GM18868 (cell line): ENCODE measurements around the gene KAZN.

Experiments
- ATAC-seq: cut with Tn5 transposase; IDR thresholded peaks from one replicate; pipeline ENCODE4 v1.9.1; 2021; ENCODE audit warnings: mild to moderate bottlenecking, moderate library complexity; ENCODE audit not compliant: unreplicated experiment

Gene KAZN

DNA sequence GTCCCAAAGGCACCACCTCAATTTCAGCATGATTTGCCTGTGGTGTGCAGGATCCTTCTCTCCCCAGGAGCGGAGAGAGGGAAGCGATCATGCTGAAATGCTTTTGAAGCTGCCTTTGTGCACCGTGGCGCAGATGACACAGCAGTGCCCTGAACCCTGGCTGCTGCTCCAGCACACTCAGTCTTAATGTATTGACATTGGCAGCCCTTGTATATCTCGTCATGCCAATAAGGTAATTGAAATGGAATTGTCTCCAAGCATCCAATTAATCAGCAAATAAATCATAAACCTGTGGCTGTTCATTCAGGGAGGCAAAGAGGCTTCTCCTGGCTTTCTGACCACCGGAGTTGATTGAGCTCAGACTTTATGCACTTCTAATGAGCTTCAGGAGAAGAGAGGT lies 139.8 kb downstream of the KAZN start:
- no peak for ATAC-seq

DNA sequence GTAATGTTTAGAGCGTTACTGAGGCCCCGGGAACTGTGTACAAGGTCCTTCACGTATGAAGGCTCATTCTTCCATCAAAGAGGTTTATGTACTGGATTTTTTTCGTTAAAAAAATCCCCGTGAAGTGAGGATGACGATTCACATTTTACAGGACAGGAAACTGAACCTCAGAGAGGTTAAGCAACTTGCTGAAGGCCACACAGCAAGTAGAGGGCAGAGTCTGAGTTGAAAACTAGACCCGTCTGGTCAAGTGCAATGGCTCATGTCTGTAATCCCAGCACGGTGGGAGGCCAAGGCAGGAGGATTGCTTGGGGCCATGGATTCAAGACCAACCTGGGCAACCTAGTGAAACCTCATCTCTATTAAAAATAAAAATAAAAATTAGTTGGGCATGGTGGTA lies 140.2 kb downstream of the KAZN start:
- ATAC-seq: no peak

DNA sequence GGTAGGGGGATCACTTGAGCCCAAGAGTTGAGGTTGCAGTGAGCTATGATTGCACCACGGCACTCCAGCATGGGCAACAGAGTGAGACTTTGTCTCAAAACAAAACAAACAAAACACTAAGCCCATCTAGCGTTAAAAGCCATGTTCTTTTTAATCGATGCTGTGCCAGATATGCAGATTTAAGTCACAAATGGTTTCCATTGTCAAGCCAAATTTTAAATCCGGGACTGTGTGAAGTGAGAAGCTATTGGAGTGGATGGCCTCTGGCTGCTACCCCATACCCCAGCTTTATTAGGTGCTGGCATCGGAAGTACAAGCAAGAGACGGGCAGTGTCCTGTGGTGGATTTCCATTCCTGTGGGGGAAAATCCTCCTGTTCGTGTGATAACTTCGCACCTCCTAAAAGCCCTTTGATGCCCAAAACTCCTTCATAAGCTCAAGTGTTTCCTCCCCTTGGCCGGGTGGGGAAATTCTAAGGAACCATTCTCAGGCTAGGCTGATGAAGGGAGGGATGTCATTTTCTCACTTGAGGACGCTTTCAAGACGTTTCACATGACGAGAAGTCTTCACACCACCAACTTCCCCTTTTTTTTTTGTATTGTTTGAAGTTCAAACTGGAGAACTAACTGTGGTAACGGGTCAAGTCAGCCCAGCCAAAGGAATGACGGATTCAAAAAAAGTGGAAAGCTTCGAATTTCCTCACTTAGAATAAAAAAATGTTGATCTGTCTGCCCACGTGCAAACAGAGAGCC lies 140.8 kb downstream of the KAZN start:
- ATAC-seq: no peak

DNA sequence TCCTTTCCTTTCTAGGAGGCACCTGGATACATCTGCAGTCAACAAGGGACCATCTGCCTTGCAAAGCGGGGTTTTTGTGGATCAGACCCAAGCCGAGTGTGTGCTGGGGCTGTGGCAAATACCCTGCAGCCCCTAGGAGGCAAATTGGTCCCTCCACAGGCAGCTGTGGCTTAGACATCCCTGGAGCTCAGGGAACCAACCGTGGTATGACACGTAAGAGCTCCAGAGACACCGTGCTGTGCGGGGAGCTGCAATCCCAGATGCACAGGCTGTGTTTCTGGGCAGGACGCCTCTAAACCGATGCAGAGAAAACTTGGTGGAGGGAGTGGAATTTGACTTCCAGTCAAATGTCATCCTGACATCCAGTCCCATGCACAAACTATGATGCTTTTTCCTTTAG lies 141.5 kb downstream of the KAZN start:
- no peak for ATAC-seq

DNA sequence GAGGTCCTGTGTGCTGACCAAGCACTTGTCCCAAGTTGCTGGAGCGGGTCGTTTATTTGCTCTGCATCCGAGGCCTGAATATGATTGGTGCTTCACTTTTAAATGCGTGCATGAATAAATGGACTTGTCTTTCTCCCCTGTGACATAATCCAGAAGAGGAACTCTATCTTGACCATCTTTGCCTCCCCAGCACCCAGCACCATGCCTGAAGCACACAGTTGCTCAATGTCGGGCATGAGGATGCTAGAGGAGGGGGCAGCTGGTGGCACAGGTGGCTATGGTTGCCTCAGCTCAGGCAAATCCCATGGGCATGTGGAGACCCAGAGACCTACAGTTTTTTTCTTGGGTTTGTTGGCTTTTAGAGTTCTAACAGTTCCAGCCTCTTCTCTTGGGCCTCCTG lies 142.6 kb downstream of the KAZN start:
- no peak for ATAC-seq

DNA sequence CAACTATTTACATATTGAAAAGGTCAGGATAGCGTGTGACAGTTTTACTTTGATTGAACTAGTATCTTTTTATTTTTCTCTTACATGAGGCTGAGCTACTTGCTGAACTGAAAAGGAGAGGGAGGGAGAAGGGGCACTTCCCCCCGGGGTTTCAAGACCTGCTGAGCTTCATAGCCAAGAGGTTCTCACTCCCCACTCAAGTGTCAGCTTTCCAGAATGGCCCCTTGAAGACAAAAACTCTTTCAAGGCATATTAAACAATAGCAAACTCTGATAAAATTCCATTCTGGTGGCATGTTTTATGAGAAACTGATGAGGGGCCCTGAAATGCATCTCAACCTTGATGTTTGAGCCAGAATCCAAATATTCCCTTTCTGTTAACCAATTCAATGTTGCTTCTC lies 143.0 kb downstream of the KAZN start:
- no peak for ATAC-seq

DNA sequence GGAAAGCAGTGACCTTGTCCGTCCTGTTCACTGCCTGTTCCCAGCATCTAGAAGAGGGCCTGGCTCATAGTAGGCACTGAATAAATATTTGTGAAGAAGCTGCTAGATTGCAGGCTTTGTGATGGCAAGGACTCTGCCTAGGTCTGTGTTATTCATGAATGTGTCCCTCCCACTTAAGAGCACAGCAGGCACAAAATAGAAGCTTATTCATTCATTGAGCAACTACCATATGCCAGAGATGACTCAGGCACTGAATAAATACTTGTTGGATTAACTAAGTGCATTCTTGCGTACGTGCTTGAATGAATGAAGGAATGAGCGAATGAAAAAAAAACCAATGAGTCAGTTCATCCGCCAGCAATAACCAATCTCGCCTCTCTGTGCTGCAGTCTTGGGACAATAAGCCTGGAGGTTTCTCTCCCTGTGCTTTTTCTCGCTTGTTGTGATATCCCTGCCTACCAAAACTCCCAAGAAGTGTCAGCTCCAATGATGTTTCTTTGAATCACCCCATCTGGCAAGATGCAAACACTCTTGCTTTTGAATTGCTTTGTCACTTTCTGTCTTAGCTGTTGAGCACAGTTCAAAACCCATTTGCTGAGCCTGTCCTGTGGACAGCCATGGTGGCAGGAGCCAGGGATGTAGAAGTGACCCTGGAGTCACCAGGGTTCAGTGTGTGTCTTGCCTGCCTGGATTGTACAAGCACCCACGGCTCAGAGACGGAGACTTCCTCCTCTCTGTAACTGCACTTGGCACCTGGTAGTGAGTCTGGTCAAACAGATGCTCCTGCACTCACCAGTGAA lies 143.9 kb downstream of the KAZN start:
- peak; percentile 58 for ATAC-seq

DNA sequence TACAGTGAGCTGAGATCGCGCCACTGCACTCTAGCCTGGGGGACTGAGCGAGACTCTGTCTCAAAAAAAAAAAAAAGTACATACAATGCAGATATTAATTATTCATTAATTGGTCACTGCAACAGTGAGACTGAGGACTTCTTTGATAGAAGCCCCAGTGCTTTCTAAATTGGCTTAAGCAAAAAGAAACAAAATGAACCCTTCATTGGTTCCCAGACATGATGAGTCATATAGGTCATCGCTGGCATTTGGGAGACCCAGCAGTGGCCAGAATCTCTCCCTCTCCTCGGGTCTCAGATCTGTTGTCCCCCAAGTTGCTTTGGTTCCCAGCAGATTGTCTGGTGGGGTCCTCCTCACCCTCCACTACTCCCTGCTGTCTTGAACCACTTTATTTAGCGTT lies 144.9 kb downstream of the KAZN start:
- ATAC-seq: no peak

DNA sequence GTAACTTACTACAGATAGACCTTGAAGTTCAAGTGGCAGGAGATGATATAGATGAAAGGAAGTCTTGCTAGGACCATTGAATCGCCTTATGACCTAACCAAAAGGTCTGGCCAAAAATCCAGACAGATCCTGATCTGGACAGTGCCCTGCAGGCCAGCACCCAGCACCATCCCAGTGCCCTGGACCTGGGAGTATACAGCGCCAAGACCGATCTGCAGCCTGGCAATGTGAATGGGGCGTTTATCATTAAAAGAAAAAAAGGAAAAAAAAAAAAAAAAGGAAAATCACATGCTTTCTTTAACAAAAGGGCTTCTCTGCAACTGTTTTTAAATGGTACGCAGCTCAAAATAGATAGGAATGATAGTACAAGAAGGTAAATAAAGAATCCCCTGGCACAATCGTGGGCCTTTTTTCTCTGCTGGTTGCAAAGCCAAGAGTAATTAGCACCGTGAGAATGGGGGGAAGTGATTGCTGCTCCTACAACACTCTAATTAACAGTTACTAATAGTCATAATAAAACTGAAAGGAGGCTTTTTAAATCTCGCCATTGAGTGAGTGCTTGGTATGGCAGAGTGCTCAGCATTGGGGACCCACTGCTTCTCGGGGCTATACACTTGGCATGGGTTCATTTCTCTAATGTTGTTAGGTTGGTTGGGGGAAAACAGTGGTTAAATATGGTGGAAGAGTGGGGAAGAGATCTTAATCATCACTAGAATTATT lies 146.7 kb downstream of the KAZN start:
- no peak for ATAC-seq

DNA sequence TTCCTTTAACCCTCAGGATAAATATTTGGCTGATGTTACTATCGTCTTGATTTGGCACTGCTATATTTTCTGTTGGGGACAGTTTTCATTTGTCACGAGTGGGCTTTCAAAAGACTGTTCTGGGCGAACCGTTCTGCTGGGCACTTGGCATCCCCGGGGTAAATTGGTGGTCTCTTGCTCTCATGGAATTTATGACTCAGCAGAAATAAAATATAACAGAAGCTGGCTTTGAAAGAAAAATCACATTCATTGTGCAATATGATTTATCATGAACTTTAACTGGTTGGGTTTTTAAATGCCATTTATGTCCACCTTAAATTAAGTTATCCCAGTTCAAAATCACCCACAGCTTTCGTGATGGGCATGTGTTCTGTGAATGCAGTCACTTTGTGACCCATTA lies 147.3 kb downstream of the KAZN start:
- no peak for ATAC-seq

DNA sequence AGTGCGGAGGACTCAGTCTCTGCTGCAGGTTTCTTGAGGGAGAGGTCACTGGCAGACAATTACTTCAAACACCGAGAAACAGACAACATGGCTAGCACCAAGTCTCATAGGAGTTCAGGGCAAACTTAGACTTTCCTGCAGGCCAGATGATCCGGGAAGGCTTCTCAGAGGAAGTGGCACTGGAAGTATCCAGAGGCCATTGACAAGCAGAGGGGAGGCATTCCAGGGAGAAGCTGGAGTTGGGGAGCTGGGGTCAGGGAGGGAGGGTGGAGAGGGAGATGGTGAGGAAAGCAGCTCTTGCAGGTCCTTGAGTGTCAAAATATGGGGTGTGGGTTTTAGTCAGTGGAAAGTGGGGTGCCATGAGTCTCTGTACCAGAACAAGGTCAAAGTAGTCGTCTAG lies 147.9 kb downstream of the KAZN start:
- ATAC-seq: no peak

DNA sequence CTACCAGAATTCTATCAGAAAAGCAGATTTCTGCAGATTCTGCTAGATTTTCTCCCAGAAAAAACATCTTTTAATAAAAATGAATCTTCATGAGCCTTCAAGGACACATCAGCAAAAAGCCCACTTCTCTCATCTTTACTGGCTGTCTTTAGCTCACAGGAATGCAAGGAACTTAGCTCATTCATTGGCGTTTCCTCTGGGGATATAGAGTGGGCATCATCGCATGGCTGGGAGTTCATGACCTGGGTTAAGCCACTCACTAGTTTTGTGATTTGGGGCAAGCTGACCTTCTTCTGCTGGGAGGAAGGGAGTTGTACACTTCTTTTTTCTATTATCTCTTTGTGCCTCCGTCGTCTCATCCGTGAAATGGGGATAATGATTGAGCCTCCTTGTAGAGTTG lies 149.7 kb downstream of the KAZN start:
- ATAC-seq: no peak

DNA sequence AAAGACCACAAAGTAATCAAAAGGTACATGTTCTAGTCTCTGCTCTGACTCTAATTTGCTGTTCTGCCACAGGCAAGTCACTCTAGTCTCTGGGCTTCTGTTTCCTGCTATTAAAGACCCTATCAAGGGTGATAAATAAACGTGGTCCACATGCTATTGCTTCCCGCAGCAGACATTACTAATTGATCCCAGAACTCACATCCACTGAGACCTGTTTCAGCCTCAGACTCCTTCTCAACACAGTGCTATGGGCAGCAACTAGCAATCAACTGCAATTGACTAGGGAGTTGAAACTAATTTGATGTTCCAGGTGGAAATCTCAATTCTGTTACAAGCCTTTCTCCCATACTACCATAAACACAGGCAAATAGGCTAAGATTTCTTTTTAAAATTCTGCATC lies 150.5 kb downstream of the KAZN start:
- no peak for ATAC-seq

DNA sequence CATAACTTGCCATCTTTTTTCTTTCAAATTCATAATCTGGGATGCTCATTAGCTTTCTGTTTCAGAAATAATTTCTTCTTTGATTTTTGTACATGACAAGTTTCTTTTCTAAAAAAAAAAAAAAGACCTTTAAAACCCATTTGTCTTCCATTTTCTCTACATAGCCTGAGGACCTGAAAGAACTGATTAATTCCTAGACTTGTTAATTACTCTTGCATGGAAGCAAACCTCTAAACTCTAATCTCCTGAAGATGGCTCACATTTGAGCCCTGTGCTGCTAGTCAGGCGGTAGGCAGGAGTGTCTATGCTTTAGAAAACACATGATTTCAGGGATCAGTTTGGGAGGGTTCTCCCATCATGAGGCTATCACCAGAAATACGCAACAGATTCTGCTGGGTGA lies 152.0 kb downstream of the KAZN start:
- ATAC-seq: no peak

DNA sequence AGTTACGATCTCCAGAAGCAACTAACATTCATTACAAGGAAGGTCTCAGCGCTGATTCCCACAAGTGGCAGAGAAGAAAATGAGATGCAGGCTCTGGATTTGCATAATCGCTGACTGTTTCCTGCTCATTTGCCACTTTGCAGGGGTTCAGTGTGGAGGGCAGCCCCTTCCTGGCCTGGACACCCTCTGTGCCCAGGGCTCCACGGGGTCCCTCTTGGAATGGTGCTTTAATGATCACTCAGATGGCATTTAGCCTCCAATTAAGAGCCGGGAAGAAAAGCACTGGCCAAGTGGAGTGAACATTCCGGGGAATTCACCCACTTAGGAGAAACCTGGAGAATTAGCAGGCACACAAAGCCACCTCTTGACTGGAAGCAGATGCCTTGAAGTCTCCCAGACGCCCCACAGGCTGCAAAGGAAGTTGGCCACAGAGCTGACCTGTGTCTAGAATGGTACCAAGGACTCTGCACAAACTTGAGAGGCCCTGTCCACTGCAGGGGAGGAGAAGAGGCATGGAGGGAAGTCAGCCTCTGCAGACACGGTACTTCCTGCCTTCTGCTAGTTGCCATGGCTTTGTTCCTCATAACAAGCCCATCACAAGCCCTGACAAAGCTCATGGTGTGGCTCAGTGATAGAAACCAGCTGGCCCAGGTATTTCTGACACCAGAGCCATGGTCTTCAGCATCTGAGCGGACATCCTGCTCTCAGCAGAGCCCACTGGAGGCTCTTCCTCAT lies 157.2 kb downstream of the KAZN start:
- no peak for ATAC-seq

DNA sequence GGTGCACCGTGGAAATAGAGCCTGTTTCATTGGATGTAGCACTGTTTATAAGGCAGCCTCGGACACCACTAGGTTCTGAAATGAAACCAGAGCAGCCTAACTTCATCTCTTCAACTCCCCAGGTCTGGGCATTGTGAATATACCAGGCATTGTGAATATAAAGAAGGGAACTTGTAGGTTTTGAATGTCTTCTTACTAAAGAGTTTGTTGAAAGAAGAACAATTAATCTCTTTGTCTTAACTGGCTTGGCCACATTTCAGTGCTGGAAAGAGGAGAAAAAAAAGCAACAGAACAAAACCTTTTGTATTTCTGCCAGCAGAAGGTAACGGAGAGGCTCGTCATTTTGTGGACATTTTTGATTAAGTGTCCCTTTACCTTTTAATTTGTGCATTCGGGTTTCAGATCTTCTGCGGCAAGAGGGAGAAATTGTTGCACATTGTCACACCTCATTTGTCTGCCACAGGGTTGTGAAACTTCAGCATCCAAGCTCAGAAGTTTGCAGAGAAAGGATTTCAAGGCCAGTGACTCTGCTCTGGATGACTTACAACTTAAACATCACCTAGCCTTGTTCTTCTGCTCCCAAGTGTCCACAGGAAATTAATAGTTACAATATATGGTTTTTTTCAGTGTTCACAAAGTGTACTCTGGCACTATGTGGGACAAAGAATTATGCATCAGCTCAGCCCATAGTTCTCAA lies 158.3 kb downstream of the KAZN start:
- no peak for ATAC-seq

DNA sequence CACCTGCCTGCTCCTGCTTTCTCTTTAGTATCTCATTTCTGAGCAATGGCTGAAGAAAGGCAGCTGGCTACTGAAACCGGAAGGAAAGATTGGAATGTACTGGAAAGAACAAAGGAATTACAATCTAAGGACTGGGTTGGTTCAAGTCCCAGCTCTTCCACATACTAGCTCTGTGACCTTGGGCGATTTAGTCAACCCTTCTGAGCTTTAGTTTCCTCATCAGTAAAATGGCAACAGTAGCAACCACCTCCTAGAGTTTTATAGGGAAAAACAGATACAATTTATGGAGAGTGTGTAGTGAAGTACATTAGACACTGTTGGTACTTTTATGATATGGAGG lies 158.8 kb downstream of the KAZN start:
- ATAC-seq: no peak

DNA sequence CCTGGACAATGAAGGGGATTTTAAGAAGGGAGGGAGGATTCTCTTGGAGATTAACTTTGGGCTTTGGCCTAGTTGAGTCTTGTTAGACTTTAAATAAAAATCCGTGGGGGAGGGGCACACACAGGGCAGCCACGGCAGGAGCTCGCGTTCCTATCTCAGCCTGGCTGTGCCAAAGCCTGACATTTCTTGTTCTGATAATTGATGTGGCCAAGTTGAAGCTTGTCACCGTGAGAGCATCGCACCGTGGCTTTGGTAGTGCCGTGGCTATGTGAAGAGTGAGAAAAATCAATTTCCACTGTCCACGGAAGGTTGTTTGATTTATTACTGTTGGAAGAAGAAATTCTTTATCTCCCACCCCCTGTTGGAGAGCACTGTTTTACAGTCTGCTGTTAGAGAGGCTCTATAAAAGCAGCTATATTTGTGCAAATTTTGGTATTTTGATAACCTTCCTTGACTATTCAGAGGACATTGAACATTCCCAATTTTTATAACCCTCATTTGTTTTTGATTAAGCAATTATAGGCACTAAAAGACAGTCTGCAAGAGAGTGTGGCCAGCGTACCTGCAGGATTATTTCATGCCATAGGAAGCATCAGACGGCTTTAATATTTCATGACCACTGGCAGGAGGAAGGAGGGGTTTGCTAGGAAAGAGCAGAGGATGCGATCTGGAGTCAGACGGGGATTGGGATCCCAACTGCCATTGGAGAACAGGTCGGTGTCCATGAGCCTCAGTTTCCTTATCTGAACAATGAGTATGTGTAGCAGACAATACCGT lies 160.7 kb downstream of the KAZN start:
- no peak for ATAC-seq

DNA sequence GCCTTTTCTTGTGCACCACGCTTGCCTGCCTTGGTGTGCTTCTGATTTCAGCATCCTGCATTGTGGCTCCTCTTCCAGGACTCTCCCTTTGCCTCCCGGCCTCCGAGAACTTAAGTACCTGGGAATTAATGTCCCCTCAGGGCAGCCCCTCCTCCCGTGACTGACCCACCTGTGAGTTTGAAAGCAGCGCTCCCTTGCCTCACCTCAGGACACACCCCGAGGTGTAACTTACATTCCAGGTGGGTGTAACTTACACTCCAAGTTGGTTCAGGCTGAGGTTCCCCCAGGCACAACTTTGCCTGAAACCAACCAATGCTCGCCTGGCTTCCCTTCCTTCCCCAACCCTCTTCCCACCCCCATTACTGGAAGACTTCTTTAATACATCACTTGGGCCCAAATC lies 161.4 kb downstream of the KAZN start:
- no peak for ATAC-seq

DNA sequence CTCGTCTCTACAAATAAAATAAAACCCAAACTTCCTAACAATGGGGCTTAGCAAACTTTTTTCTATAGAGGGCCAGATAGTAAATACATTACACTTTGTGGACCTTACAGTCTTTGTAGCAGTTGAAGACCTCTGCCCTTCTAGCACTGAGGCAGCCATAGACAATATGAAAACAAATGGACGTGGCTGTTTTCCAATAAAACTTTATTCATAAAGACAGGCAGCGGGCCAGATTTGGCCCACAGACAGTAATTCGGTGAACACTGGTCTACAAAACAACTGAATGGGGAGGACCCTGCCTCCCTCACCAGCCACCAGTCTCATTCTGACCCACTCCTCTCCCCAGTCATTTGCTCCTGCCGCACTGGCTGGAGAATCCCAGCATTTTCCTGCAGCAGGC lies 162.3 kb downstream of the KAZN start:
- no peak for ATAC-seq
